DMS114 treated with DMSO at 0.1 percent for 48 hours (cell line): Measurements from ENCODE around the gene FANCG.

Source experiments
- DNase-seq: peaks from one replicate; lab custom pipeline; 2025; ENCODE audit not compliant: unreplicated experiment; lab: John Stamatoyannopoulos, UW

The FANCG gene

GRCh38 chr9:35103660-35104191 lies 24.0 kb upstream of the FANCG start:
- no peak for DNase-seq

GRCh38 chr9:35102769-35103659 lies 23.3 kb upstream of the FANCG start, which contains the start of gene STOML2:
Gene STOML2, minus strand, starts transcription at chr9:35103131. Its CDS starts 37 bp downstream, at chr9:35103094.
- peak; percentile 90 for DNase-seq

DNA sequence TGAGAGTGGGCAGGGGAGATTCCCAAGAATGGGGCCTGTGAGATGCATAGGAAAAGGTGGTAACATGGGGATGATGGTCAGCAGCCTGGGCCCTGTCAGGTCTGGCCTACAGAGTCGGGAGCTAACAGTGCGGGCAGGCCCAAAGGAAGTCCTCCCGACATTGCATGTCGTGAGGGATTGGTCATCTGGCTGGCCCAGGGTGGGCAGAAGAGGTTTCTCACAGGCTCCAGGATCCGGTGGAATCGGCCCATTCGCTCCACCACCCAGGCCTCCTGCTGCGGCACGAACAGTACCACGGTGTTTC lies 22.7 kb upstream of the FANCG start:
- DNase-seq = no peak

- no peak for DNase-seq
These were observed 17.8 kb upstream of the FANCG start for GRCh38 chr9:35097573-35097972.

- DNase-seq = peak; percentile 52
These were observed 16.5 kb upstream of the FANCG start, which contains the start of gene PIGO for GRCh38 chr9:35096035-35096849. Gene PIGO, minus strand, starts transcription at chr9:35096591. Its CDS starts 1,026 bp downstream, at chr9:35095565.

DNA sequence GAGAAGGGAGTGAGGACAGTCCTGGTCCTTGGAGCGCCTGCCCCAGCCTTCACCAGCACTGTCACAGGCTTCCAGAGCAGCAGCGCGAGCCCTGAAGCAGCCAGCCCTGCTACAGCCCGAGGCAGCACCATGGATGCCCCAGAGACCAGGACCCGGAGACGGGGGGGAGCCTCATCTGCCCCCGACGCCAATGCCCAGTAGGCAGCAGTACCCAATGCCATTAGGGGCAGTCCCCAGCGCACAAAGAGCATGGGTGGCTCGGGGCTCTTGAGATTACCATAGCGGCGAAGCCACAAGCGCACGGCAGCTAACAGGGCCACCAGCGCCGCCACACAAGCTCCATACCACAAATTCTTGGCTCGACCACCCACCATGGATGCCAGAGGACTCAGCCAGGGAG lies 11.8 kb upstream of the FANCG start:
- DNase-seq = no peak

DNA sequence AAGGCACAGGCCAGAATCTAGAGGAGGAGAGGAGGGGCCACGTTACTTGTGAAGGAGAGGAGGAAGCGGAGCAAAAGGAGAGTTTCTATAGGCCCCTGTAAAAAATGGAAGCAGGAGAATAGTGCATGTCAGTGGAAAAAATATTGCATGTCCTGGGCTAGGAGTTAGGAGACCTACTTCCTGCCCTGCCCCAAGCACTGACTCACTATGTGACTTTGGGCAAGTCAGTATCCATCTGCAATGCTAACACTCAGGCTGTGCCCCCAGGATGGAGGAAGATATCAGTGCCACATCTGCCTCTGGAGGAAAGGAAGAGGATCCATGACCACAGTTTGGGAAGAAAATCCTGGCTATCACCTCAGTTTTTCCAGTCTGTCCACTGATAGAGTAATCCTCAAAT lies 9.7 kb upstream of the FANCG start:
- DNase-seq = no peak

GRCh38 chr9:35085078-35085477 lies 5.3 kb upstream of the FANCG start:
- DNase-seq = no peak

GRCh38 chr9:35079041-35079425 lies 709 bp downstream of the FANCG start:
- DNase-seq = no peak

- no peak for DNase-seq
These were observed 1.7 kb downstream of the FANCG start for GRCh38 chr9:35078066-35078465.

- DNase-seq = no peak
These were observed 2.9 kb downstream of the FANCG start for GRCh38 chr9:35076848-35077247.

GRCh38 chr9:35075358-35075757 lies 4.4 kb downstream of the FANCG start:
- no peak for DNase-seq

GRCh38 chr9:35074791-35075190 lies 5.0 kb downstream of the FANCG start:
- no peak for DNase-seq

- no peak for DNase-seq
These were observed 5.6 kb downstream of the FANCG start for GRCh38 chr9:35074141-35074540.

GRCh38 chr9:35073279-35073612 lies 6.5 kb downstream of the FANCG start:
- no peak for DNase-seq

DNA sequence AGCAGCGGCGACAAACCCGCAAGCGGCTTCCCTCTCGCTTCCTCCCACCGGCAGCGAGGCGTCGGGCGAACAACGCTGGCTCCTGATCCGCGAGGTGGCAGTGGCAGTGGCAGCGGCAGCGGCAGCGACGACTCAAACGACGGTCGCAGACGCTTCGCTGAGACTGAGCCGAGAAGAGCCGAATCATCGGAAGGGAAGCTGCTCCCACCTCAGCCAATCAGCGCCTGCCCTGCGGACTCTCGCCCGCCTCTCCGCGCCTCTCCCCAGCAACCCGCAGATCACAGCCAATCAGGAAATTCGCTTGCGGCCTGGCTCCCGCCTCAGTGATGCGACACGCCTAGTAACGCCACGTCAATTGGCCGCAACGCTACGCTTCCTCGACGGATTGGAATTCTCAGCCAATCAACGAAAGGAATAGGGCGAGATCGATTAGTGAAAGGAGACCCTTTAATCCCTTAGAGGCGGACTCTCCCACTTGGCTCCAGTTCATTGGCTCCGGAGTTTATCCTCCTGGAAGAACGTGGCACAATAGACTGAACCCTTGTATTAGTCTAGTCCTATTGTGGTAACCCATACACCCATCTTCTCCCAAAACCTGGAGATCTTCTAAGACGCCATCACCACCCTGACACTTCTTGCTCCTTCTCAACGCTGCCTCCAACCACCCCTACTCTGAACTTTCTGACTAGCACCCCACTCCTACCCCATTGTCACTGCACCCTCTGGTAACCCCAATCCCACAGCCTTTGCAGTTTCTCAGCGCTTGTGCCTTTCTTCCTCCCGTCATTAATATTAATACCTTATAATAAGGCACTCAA lies 7.1 kb downstream of the FANCG start, which contains the start of gene VCP:
TSS of gene VCP (minus strand) at position 165 of the 818 bp plus-strand sequence. CDS start 272 bp downstream, outside the sequence.
- peak; percentile 96 for DNase-seq

- DNase-seq = peak; percentile 59
These were observed 7.8 kb downstream of the FANCG start for GRCh38 chr9:35071814-35072460.

DNA sequence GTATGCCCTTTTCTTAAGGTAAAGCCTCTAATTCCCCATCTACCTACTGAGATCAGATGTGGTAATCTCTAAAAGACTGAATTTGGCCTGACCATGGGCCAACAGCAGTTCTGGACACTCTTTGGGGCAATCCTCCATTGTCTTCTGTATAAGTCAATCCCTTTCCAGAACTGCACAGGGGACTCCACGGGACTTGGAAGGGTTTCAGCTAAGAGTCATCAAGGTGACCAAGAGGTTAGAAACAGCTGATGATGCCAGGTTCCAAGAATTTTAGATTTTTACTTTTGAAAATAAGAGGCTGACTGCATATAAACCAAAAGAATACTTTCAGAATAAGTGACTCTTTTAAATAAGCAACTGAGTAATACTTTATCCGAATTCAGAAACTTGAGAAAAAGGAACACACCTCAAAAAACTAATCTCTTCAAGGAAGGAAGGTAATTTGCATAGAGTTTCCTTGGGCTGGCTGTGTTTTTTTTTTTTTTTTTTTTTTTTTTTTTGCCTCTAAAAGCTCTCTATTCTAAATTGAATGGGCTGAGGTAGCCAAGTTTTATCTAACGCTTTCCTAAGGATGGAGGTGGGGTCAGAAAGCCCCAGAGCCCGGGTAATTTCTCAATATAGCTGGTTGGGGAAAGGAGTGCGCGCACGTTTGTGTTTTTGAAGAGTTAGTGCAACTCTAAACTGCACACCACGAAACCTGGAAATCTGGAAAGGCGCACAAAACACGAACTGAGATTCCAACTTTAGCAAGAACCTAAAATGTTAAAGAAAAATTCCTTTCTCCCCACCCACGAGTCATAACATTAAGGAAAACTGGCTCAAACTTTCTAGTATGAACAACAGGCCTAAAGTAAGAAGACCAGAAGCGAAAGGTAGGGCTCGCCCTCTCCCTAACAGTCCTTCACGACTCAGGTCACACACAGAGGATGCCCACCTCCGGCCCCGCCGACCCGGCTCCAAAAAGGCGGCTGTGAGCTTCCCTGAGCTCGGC lies 8.6 kb downstream of the FANCG start:
- no peak for DNase-seq

DNA sequence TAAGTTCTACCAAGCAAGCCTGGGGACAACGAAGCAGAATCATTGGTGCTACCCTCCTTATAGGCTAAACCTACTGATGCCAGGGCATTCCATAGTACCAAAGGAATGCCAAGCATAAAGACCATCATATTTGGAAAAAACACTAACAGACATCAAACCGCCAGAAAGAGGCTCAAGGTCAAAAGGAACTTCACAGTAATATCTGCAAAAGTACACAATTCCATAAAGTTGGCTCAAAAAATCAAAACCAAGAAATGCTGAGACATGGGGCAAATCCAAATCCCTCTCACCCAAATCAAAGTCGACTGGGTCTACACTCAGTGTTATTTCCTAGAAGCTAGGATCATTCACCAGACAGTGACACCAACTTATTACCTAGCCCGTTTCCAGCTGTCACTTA lies 10.7 kb downstream of the FANCG start:
- DNase-seq = no peak
